Retinal pigment epithelial cell (primary cell): ENCODE measurements around the gene LRRC58.

ENCODE experiments used
- DNase-seq: peaks from one replicate; pipeline ENCODE4 v3.0.0-alpha.2; 2010; ENCODE audit warnings: low read depth
- H3K4me3 ChIP-seq: 2 replicates; pipeline ENCODE4 v1.5.1; 2011; ENCODE audit warnings: mild to moderate bottlenecking, low read length, control low read depth, moderate library complexity
- CTCF ChIP-seq: conservative IDR thresholded peaks from 2 replicates; pipeline ENCODE4 v1.5.1; 2011; ENCODE audit warnings: low read depth, low read length, control low read depth, inconsistent platforms

Gene LRRC58

GRCh38 chr3:120353463-120353862, 4.3 kb upstream of the LRRC58 start:
- TF ChIP-seq CTCF: no peak
- DNase-seq: no peak
- H3K4me3 ChIP-seq: no peak overlapping the region

- no peak overlapping the region for H3K4me3 ChIP-seq
- no peak for TF ChIP-seq CTCF
- no peak for DNase-seq
Observed at GRCh38 chr3:120352017-120352416, 2.9 kb upstream of the LRRC58 start.

GRCh38 chr3:120350401-120350941, 1.3 kb upstream of the LRRC58 start:
- DNase-seq: peak; percentile 56
- peak overlapping the region; percentile 79 for H3K4me3 ChIP-seq
- no peak for TF ChIP-seq CTCF

- TF ChIP-seq CTCF: no peak
- no peak for DNase-seq
- peak overlapping the region; percentile 79 for H3K4me3 ChIP-seq
Observed at GRCh38 chr3:120349855-120350125, 636 bp upstream of the LRRC58 start.

GRCh38 chr3:120348065-120348990, 826 bp downstream of the LRRC58 start:
- DNase-seq: no peak
- no peak for TF ChIP-seq CTCF
- H3K4me3 ChIP-seq: peak overlapping the region; percentile 79

- DNase-seq: no peak
- no peak for TF ChIP-seq CTCF
- H3K4me3 ChIP-seq: no peak overlapping the region
Observed at GRCh38 chr3:120344349-120344748, 4.8 kb downstream of the LRRC58 start.
